IPS-NIHi11 (cell line): Measurements from ENCODE around the gene MIOX.

Experiments
- DNase-seq: peaks from one replicate; pipeline ENCODE4 v3.0.0; 2012; ENCODE audit warnings: mixed read lengths, low spot score

Gene MIOX

DNA sequence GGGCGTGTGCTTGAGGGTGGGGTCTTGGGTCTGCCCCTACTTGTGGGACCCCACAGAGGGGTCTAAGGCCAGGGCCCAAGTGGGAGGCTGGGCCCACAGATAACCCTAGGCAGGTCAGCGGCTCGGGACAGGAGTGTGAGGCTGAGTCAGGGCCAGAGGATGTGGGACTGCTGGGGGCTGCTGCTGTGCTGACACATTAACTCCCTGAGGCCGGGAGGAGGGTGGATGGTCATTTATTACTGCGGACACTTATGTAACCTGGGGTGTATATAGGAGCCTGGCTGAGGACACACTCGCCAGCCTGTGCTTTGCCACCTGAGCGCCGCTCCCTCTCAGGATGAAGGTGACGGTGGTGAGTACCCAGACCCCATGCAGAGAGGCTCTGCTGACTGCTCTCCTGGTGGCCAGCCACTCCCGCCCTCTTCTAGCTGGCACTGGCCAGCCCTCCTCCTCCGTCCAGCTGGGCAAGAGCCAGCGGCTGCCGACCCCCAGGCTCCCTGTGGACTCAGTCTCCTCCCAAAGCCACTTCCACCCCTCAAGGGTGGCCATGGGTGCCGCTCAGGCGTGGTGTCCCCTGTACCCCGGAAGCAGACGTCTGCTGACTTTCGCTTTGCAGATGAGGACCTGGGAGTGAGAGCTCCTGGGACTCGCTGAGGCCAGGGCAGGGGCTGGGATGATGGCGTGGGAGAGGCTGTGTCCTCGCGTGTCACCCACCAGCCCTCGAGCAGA lies at the start of gene MIOX:
MIOX (plus strand) TSS at position 299 of the 729 bp plus-strand sequence; CDS start at position 338, 39 bp downstream.
- DNase-seq = no peak

DNA sequence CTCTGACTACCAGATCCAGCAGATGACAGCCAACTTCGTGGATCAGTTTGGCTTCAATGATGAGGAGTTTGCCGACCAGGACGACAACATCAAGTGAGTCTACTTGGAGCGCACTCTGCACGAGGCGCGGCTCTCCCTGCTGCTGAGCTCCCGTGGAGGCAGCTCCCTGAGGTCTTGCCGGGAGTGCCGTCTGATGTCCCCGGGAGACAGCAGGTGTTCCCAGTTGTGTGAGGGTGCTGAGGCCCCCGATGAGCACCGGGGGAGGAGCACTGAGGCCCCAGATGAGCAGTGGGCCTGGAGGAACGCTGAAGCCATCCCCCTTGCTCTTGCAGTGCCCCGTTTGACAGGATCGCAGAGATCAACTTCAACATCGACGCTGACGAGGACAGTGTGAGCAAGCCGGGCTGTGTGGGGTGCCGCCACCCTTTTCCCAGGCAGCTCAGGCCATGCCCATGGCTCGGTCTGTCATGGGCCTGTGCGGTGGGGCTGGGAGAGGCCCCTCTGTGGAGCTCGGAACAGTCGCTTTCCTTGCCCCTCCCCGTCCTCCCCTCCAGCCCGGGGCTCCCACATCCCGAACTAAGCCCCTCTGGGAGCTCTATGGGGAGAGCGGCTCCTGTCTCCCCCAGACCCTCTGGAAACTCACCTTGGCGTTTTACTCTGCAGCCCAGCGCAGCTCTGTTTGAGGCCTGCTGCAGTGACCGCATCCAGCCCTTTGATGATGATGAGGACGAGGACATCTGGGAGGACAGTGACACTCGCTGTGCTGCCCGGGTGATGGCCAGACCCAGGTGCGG lies 49.0 kb upstream of the MIOX start:
- DNase-seq = no peak

DNA sequence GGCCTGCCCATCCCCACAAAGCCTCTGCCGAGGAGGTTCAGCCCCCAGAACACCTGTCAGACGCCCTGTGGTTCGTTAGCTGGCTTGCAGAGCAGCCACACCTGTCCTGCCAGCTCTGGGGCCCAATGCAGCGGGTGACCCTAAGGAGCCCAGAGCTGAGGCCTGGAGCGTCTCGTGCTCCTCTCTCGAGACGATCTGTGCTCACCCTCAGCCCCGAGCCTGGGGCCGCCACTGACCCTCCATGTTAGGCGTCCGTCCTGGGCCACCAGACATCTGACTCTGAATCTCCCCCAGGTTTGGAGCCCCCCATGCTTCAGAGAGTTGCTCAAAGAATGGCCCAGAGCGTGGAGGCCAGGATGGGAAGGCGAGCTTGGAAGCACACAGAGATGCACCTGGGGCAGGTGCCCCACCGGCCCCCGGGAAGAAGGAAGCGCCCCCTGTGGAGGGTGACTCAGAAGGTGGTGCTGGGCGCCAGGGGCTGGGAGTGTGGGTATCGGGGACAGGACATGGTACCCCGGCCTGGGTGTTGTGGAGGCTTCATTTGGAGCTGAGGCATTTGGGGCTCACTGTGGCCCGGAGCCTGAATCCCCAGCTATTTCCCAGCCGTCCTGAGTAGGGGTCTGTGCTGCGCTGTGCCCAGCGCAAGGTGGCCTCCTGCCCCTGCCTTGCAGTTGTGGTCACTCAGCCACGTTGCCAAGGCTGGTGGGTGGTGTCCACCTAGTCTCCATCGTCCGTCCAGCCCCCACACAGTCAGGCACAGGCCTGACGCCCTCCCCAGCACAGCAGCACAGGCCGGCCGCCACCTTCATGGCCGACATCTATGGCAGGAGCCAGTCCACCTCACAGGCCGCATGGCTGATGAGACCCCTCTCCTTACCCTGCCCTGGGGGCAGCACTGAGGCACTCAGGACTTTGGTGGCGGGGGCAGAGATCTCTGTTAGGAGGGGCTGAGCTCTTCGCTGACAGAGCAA lies 48.1 kb upstream of the MIOX start:
- DNase-seq = no peak

DNA sequence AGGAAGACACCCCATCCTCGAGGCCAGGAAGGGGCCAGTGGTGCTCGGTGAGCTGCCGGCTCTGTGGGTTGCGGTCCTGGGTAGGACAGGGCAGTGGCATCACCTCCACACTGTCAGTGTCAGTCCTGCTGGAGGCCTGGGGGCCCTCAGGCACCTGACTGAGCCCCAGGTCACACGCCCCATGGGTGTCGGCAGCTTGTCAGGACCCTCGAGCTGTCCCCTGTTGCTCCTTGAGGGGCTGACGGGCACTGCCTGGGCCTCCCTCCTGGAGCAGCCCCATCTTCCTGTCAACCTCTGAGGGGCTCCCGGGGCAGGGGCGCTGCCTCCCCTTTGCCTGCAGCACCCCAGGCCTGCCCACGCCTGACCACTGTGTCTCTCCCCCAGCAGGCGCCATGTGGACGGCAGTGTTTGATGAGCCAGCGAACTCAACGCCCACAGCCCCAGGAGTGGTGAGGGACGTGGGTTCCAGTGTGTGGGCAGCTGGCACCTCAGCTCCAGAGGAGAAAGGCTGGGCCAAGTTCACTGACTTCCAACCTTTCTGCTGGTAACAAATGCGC lies 47.3 kb upstream of the MIOX start:
- no peak for DNase-seq

DNA sequence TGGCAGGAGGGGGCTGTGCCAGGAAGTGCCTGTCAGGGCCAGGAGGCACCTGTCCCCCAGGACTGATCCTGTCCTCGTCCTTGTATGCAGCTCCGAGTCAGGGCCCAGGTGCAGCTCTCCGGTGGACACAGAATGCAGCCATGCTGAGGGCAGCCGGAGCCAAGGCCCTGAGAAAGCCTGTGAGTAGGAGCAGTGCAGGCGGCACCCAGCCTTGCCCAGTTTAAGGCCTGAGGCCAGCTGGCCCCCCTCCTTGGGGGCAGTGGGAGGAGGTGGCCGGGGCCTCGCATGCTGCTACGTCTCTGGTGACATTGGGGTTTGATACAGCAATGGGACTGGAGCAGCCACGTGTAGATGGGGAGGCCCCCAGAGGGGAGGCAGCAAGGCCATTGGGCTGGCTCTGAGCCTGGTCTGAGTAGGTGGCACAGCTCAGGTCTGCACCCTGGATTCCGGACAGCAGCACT lies 46.8 kb upstream of the MIOX start:
- DNase-seq = no peak

DNA sequence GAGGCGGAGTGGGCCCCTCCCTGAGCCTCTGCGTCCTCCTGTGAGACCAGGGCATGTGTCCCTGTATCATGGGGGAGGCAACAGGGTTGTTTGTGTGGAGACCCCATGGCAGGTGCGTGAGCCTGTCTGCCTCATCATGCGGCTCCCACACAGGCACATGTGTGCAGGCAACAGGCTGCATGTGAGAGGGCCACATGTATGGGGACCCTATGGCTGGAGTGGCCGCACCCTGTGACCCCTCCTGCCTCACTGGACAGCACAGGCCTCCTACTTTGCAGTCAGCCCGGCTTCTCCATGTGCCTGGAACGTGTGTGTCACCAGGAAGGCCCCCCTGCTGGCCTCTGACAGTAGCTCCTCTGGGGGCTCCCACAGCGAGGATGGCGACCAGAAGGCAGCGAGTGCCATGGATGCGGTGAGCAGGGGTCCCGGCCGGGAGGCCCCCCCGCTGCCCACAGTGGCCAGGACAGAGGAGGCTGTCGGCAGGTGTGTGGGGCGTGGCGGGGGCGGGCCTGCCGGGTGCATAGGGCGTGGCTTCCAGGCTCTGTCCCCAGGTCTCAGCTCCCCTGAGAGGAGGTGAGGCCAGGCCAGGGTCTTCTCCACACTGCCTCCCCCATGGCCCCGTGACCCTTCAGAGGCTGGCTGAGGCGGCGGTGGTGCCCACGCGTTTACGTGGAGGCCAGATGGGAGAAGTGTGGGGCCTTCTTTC lies 46.0 kb upstream of the MIOX start:
- no peak for DNase-seq

DNA sequence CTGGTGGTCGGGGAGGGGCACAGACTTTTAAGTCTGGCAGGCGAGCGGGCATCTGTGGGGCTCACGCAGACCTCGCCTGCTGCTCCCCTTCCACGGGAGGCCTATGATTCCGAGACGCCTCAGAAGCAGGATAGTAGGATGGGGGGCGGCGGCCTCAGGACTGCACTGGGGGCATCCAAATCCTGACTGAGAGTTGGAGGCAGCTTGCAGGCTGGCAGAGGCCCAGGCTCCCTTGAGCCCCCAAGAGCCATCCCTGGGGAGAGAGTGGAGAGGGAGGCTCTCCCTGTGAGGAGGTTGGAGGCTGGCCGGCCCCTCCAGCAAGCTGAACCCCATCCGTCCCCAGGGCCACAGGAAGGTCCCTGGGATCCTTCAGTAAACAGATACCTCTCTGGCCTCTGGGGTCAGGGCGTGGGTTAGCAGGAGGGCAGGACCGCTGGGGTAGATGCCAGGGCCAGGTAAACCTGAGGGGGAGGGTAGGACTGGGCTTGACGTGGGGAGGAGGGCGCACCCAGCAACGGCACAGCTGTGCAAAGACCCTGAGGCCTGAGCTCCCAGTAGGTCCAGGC lies 45.1 kb upstream of the MIOX start:
- no peak for DNase-seq

DNA sequence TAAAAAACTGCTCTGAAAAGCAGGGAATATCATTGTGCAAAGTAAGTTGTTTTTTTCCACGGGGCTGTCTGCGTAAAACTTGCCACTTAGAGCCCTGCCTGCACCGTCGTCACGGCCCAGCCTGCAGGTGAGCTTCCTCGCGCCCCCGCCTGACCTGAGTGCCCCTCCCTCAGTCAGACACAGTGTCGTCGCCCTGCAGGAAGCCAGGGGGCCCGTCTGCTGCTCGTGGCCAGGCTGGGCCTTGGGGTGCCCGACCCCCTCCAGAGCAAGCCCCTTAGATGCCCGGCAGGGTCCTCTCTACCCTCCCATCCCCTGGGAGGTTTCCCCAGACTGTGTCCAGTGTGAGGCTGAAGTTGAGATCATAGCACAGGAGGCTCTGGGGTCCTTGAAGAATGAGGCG lies 43.5 kb upstream of the MIOX start:
- no peak for DNase-seq

DNA sequence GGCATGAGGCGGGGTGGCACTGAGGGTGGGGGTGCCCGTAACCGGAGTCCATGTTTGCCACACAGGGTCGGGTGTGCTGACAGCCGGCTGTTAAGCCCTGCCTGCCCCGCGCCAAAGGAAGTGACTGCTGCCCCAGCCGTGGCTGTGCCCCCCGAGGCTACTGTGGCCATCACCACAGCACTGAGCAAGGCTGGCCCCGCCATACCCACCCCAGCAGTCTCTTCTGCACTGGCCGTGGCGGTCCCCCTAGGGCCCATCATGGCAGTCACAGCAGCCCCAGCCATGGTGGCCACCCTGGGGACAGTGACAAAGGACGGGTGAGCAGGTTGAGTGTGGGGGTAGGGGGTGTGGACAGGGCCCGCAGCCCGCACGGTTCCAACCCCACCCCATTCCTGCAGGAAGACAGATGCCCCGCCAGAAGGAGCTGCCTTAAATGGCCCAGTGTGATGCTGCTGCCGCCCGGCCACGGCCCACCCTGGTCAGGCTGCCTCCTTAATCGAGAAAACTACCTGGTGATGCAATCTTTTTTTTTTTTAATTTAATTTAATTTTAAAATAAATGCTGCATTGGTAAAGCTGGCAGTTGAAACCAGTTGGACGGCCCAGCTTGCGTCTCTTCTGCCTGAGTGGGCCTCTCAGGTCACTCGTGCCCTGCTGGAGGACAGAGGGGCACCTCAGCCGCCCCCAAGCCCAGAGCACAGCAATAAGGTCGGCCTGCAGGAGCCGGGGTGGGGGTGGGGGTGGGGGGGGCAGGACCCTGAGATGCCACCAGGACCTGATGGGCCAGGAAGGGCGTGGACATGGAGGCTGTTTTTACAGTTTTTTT lies 42.6 kb upstream of the MIOX start:
- DNase-seq = no peak

DNA sequence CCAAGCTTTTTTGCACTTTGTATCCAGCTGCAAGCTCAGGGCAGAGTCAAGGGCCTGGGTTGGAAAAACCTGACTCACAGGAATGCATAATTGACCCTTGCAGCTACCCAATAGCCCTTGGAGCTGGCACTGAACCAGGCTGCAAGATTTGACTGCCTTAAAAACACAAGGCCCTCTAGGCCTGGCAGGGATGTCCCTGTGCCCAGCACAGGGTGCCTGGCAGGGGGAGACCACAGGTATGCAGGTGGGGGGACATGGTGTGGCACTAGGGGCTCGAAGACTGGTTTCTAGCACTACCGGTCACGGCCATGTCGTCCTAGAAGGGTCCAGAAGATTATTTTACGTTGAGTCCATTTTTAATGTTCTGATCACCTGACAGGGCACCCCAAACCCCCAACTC lies 42.0 kb upstream of the MIOX start:
- DNase-seq = no peak

DNA sequence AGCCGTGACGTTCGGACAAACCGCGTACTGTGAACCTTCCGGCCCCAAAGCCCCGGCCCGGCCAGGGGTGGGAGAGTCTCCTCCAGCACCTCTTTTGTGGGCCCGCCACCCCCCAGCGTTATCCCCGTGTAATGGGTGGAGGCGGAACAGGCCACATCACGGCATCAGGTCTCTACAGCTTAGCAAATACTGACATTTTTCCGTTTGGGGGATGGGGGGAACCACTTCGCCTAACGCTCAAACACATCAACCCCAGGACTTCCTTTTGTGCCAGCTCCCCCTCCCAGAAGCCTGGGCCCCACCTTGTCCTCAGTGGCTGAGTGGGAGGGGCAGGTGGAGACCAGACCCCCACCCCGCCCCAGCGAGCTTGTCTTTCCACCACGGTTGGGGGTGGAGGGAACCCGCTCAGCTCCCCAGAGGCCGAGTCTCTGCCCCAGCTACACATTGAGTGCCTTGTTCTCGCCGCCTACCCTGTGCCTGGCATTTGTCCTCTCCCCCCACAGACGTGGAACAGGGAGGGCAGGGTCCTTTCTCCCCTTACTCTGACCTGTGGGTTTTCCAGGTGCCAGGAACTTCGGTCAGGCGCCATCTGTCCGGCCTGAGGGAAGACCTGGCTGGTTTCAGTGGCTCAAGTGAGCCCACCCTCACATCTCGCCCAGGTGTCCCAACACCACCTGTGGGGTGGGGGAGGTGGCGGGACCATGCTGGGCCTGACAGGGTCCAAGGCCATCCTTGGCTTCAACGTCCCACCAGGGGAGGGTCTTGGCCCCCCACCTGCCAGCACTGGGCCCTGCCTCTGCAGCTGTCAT lies 41.4 kb upstream of the MIOX start:
- no peak for DNase-seq

DNA sequence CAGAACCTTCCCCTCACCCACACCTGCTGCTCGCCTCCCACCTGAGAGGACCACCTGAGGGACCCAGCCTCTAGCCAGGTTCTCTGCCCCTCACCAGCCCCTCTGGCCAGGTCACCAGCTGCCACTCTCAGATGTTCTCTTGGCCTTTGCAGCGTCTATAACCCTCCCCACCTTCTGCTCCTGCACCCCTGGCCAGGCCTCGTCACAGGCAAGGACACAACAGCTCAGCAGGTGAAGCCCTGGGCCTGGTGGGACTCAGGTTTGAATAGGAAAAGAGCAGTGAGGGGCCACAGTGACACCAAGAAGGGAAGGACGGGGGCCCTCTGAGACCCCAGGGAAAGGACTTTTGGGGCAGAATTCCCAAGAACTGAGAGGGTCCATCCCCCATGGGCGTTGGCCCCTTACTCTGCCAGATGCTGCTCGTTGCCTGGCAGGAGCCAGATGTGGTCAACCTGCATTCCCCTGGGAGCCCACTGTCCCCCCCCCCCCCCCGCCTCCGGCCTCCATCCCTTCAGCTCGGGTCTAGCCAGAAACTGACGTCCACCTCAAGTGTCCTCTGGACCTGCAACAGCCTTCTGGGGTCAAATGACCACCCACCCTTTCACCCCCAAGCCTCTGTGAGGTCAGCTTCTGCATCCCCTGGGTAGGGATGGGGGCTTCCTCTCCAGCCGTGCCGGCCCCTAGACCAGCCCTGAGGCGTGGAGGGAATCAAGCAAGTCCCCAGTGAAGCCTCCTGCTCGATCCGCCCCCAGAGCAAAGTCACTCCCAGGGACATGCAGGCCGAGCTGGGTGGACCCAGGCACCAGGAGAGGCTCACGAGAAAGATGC lies 40.6 kb upstream of the MIOX start:
- DNase-seq = no peak

DNA sequence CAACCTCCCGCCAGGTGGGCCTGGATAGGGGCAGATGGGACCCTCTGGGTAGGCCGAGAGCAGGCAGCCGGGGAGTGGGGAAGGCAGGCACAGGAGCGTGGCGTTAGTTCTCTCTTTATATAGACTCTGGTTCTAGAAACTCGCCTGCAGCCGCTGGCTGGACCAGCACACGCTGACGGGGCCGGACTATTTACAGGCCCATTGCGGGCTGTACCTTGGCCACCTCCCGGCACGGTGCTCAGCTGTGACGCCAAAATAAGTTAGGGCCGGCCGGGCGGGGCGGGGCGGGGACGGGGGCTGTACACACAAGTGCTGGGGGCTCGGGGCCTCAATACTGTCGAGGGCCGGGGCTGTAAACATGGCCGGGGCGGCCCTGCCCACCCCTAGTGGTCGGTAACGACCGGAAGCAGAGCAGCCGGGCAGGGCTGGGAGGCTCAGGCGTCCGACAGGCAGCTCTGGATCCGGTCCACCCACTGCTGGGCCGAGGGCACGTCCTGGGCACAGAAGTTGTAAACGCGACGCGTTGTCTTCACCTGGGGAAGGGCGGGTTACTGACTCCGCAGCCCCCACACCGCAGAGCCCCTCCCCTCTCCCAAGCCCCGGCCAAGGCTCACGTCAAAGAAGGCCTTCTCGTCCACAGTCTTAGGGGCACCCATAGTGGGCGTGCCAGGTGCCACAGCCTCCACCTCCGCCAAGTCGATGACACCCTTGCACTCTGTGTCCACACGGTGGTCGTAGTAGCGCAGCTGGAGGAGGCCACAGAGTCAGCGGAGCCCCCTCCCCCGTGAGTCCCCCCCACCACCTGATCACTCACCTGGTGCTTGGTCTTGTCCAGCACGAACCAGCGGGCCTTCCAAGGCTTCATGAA lies 39.7 kb upstream of the MIOX start:
- DNase-seq = no peak

DNA sequence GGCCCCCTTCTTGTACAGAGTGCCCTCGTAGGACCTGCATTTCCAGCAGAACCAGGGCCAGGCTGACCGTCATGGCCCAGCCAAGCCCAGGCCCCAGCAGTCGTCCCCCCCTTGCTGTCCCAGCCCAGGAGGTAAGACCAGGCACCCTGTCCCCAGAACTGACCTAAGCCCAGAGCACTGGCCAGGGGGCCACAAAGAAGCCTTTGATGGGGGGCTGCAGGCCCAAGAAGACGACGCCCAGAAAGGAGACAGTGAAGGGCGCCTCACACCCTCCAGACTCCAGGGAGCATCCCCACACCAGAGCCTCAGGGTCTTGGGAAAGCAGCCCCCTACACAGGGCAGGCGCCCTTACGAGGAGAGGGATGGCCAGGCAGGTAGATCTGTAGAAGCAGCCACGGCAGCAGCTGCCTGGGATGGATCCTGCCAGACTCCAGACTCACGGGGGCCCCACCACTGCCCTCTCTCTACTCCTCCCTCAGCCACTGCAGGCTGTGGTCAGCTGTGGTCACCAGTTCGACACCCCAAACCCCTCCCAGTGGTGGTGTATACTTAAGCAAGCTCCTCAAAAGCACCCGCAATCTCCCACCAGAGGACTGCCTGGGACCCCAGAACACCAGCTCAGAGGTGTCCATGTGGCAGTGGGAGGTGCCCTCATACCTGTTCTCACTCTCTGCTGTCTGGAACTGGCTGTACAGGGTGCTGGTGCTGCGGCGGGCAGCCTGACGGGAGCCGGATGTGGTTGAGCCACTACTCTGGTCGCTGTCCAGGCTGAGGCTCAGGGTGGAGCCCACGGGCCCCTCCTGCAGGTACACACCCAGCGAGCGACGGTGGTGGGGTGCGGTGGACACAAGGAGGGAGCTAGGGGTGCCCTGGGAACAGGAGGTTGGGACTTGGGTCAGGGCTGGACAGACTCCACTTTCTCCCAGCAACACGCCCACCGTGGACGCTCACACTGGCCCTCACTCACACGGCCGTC lies 38.8 kb upstream of the MIOX start:
- no peak for DNase-seq

DNA sequence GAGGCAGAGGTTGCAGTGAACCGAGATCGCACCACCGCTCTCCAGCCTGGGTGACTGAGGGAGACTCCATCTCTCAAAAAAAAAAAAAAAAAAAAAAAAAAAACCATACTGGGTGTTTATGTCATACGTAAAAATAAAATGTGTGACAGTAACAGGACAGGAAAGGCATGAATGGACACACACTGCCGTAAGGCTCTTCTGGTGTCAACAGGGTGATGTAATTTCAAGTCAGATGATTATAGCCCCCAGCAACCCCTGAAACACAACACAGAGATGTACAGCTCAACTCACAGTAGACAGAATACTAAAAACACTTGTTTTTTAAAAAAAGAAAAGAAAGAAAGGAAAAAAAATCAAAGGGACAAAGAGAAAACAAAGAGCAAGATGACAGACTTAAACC lies 34.0 kb upstream of the MIOX start:
- DNase-seq = no peak

DNA sequence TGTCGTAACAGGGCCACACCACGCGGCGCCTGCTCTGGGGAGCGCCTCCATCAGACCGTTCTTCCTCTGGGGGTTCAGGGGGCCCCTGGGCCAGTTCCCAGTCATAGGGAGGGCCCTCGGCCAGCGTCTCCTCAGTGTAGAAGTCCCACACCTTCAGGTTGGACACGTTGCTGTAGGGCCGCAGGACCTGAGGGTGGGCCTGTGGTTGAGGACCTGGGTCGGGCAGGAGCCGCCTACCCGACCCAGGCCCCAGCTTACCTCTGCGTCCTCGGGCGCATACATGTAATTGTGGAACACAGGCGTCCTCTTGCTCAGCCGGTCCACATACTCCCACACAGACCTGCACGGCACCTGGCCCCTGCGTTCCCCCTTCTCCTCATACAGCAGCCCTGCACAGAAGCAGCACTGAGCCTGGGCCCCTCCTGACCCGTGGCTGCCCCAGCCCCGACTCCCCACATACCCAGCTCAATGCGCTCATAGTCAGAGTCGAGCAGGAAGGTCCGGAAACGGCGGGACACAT lies 32.0 kb upstream of the MIOX start:
- no peak for DNase-seq
